Liver (tissue), 3 donors: Measurements from ENCODE around the gene GTPBP6.
"Not testable (repeated sequence)": the region's sequence is repeated elsewhere in the genome, so short reads cannot be mapped to it uniquely, and the experiment has no call there.

ENCODE experiments used
- ATF3 ChIP-seq: IDR thresholded peaks from 2 replicates; pipeline ENCODE4 v1.6.1; 2016; ENCODE audit warnings: antibody characterized with exemption
- CTCF ChIP-seq: fragments of 150-350 bp; IDR thresholded peaks from 2 replicates; pipeline ENCODE4 v1.5.1; 2017; ENCODE audit warnings: improper control_type of control experiment, low read depth, low read length; ENCODE audit not compliant: missing input control
- GABPA ChIP-seq, 2 donors: IDR thresholded peaks in 1 of 2; conservative IDR thresholded peaks in 1 of 2; 2 replicates each; pipeline ENCODE4 v1.6.1; 2016; ENCODE audit warnings: antibody characterized with exemption in 2 of 2, mild to moderate bottlenecking in 1 of 2, moderate library complexity in 1 of 2
- JUND ChIP-seq, 2 donors: IDR thresholded peaks; 2 replicates each; pipeline ENCODE4 v1.6.1; 2016; ENCODE audit warnings: antibody characterized with exemption in 2 of 2
- RAD21 ChIP-seq, 2 donors: IDR thresholded peaks; 2 replicates each; pipeline ENCODE4 v1.6.1; 2016; ENCODE audit warnings: antibody characterized with exemption in 2 of 2, mild to moderate bottlenecking in 2 of 2
- REST ChIP-seq: IDR thresholded peaks from 2 replicates; pipeline ENCODE4 v1.6.1; 2016; ENCODE audit warnings: antibody characterized with exemption, mild to moderate bottlenecking
- donor health status: healthy.
- donor health status: healthy.

GRCh38 chrX:324664-325063 is 6.1 kb upstream of the GTPBP6 start:
- TF ChIP-seq RAD21 (IDR thresholded peaks at IDR 0.05); CTCF; GABPA (IDR thresholded peaks at IDR 0.05 in 1 of 2, conservative IDR thresholded peaks at IDR 0.05 in 1 of 2); ATF3; JUND (IDR thresholded peaks at IDR 0.05); REST: not testable (repeated sequence)
